Measurements from ENCODE around the gene SAMD1.

DNA sequence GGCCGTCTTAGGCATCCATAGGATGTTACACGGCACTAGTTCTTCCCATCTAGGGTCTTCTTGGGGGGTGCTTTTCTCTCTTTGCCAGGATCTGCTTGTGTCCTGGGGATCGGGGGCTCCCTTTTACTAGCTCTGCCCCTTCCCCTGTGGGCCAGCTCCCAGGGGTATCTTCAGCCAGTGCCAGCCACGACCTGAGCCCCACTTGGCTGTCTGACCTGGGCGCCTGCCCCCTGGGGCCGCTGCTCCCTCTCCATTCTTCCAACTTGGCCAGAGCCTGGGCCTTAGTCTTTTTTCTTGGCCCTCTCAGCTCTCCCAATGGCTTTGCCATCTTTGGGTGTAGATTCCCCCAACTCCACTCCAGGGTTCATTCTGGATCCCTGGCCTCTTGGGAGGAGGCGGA, 23.9 kb upstream of the SAMD1 start:
- TF ChIP-seq, protein P1, sequence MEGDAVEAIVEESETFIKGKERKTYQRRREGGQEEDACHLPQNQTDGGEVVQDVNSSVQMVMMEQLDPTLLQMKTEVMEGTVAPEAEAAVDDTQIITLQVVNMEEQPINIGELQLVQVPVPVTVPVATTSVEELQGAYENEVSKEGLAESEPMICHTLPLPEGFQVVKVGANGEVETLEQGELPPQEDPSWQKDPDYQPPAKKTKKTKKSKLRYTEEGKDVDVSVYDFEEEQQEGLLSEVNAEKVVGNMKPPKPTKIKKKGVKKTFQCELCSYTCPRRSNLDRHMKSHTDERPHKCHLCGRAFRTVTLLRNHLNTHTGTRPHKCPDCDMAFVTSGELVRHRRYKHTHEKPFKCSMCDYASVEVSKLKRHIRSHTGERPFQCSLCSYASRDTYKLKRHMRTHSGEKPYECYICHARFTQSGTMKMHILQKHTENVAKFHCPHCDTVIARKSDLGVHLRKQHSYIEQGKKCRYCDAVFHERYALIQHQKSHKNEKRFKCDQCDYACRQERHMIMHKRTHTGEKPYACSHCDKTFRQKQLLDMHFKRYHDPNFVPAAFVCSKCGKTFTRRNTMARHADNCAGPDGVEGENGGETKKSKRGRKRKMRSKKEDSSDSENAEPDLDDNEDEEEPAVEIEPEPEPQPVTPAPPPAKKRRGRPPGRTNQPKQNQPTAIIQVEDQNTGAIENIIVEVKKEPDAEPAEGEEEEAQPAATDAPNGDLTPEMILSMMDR (IDR thresholded peaks at IDR 0.05; ENCODE audit: insufficient read depth, low read depth, low read length) = no peak
- no peak for TF ChIP-seq EZH2 (IDR thresholded peaks at IDR 0.05; ENCODE audit: insufficient read depth, low read length)

All from astrocyte (in vitro differentiated cells and primary cell).